Kidney (tissue), 22 donors: ENCODE measurements around the gene NEUROD6. TPM values are rescaled to one million over a fixed set of nuclear protein-coding genes. Genes with fewer than 3 reads are reported as not detected.

Experiments used
- DNase-seq, 5 donors: peaks; one replicate each; pipeline ENCODE4 v3.0.0-alpha.2; 2013 to 2020
- FAIRE-seq: peaks from 2 replicates; lab custom pipeline; 2012; peaks lifted over from hg19 to GRCh38; lab: Jason Lieb, UNC
- H3K27ac ChIP-seq, 2 donors: one replicate each; pipeline ENCODE4 v1.7.0; 2013; ENCODE audit warnings: low read depth in 2 of 2, low read length in 2 of 2, inconsistent platforms in 1 of 2
- H3K27me3 ChIP-seq: one replicate; pipeline ENCODE4 v1.7.1; 2013; ENCODE audit warnings: low read length, inconsistent platforms; ENCODE audit not compliant: control insufficient read depth, insufficient read depth
- H3K36me3 ChIP-seq, 3 donors: one replicate each; pipeline versions ENCODE4 v1.7.0 to v1.7.1; 2013; ENCODE audit warnings: low read length in 3 of 3, control low read depth in 1 of 3, inconsistent platforms in 1 of 3; ENCODE audit not compliant: insufficient read depth in 3 of 3, control insufficient read depth in 2 of 3
- H3K4me1 ChIP-seq, 3 donors: one replicate each; pipeline versions ENCODE4 v1.7.0 to v1.7.1; 2013; ENCODE audit warnings: low read length in 3 of 3, inconsistent platforms in 1 of 3, low read depth in 1 of 3; ENCODE audit not compliant: control insufficient read depth in 2 of 3, insufficient read depth in 2 of 3
- H3K4me3 ChIP-seq, 3 donors: one replicate each; pipeline versions ENCODE4 v1.7.0 to v1.8.1; 2013; ENCODE audit warnings: low read length in 3 of 3, control low read depth in 1 of 3, inconsistent platforms in 1 of 3
- H3K9ac ChIP-seq, 3 donors: one replicate each; pipeline versions ENCODE4 v1.7.0 to v1.7.1; 2013; ENCODE audit warnings: low read length in 3 of 3, control low read depth in 1 of 3, inconsistent platforms in 1 of 3
- H3K9me3 ChIP-seq, 3 donors: one replicate each; pipeline versions ENCODE4 v1.7.0 to v1.7.1; 2013; ENCODE audit warnings: low read length in 3 of 3, control low read depth in 1 of 3, inconsistent platforms in 1 of 3; ENCODE audit not compliant: control insufficient read depth in 2 of 3, insufficient read depth in 1 of 3
- intact Hi-C: fragments of 100-400 bp; cut with DNase I; formaldehyde crosslinking; loops from one replicate; pipeline ENCODE4 v1.11.1; 2022
- long read RNA-seq, 10 donors: library from polyadenylated mRNA in 1 of 10; unstranded in 1 of 10; transcript quantifications; one replicate each; pipeline ENCODE4 v2.0.0 and lab custom pipeline, GENCODE V29; 2021 to 2026
- polyA plus RNA-seq: library from polyadenylated mRNA; stranded (reverse); fragments of 350-450 nt; fragmentation: Illumina TruSeq; extraction: RNeasy Lipid Tissue Mini Kit (QIAGEN cat#74804); gene quantifications from one replicate; pipeline ENCODE4 v1.2.3, GENCODE V29; 2014; ENCODE audit warnings: low read depth, low replicate concordance; ENCODE audit not compliant: insufficient read depth
- total RNA-seq: library from RNA; stranded (reverse); fragmentation: NEBNext Ultra II Directional; extraction: Animal tissue kit (Norgen Biotek cat#: 25700); gene quantifications from one replicate; pipeline ENCODE4 v1.2.1, GENCODE V29; 2021
- TF ChIP-seq, protein P1 (sequence below): IDR thresholded peaks from 3 replicates; pipeline ENCODE4 v1.5.1; 2012; ENCODE audit warnings: mild to moderate bottlenecking, moderate library complexity, borderline replicate concordance; ENCODE audit not compliant: insufficient read depth; ENCODE audit errors: extremely low read depth
- donor health status: control.
- donor health status: control.
- donor health status: control.
- donor health status: control.
- donor health status: control.
- donor health status: DM: yes; HTN: yes; CAD: no.
- donor health status: Normal renal cell carcinoma (clear cell type).

NEUROD6 gene
- total RNA-seq (not detected), polyA plus RNA-seq (not detected)
- long read RNA-seq, donor 1 = 0 reads
- long read RNA-seq, donor 2 = 0 reads
- long read RNA-seq, donor 3 = 0 reads
- long read RNA-seq, donor 4 = 0 reads
- long read RNA-seq, donor 5 = 0 reads
- long read RNA-seq, donor 6 = 0 reads
- long read RNA-seq, donor 7 = 0 reads
- long read RNA-seq, donor 8 = 0 reads
- long read RNA-seq, donor 9 = 0 reads
- long read RNA-seq, donor 10 = 0 reads

GRCh38 chr7:31340603-31341002 lies at the start of gene NEUROD6:
NEUROD6 (minus strand) TSS chr7:31340726; CDS start chr7:31339268, 1,458 bp downstream.
- peaks cover 12% of the 10 kb centered on the region for H3K27me3 ChIP-seq
- no peak for FAIRE-seq
- no peaks in the 10 kb centered on the region for H3K4me1 ChIP-seq
- intact Hi-C loops = no loop called here
- no peak within 1 kb of the TSS for H3K9ac ChIP-seq
- H3K36me3 ChIP-seq = no peaks in the 10 kb centered on the region
- no peak within 1 kb of the TSS for H3K27ac ChIP-seq
- TF ChIP-seq, protein P1, sequence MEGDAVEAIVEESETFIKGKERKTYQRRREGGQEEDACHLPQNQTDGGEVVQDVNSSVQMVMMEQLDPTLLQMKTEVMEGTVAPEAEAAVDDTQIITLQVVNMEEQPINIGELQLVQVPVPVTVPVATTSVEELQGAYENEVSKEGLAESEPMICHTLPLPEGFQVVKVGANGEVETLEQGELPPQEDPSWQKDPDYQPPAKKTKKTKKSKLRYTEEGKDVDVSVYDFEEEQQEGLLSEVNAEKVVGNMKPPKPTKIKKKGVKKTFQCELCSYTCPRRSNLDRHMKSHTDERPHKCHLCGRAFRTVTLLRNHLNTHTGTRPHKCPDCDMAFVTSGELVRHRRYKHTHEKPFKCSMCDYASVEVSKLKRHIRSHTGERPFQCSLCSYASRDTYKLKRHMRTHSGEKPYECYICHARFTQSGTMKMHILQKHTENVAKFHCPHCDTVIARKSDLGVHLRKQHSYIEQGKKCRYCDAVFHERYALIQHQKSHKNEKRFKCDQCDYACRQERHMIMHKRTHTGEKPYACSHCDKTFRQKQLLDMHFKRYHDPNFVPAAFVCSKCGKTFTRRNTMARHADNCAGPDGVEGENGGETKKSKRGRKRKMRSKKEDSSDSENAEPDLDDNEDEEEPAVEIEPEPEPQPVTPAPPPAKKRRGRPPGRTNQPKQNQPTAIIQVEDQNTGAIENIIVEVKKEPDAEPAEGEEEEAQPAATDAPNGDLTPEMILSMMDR = no peak
- no peak for DNase-seq
- H3K4me3 ChIP-seq = no peak within 1 kb of the TSS
- no peaks in the 10 kb centered on the region for H3K9me3 ChIP-seq

DNA sequence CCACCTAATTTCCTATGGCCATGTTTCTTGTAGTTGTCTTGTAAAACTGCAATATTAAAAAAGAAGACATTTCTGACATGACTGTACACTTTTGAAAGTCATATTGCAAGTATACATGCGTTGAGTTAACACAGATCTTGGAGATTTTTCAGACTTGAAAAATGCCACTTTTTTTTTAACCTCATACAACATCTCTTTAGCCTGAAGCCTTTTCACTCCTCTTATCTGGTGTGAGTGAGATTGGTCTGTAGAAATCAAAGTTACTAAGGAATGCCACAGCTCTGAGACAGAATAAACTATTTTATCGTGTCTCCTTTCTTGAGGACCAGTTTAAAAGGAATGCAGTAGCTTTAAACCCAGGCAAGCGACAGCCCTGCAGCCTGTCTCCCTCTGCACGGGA lies 43.9 kb upstream of the NEUROD6 start:
- no peaks in the 10 kb centered on the region for H3K4me1 ChIP-seq
- no peak overlapping the region for H3K4me3 ChIP-seq
- intact Hi-C loops = no loop called here
- FAIRE-seq = no peak
- H3K9ac ChIP-seq = no peak overlapping the region
- no peak for DNase-seq
- no peaks in the 10 kb centered on the region for H3K9me3 ChIP-seq
- TF ChIP-seq, protein P1 = no peak
- no peak overlapping the region for H3K27ac ChIP-seq
- no peaks in the 10 kb centered on the region for H3K27me3 ChIP-seq
- H3K36me3 ChIP-seq = no peaks in the 10 kb centered on the region

GRCh38 chr7:31382722-31383121 lies 42.2 kb upstream of the NEUROD6 start:
- H3K4me1 ChIP-seq = no peaks in the 10 kb centered on the region
- FAIRE-seq = no peak
- H3K9ac ChIP-seq = no peak overlapping the region
- DNase-seq = no peak
- no peaks in the 10 kb centered on the region for H3K36me3 ChIP-seq
- no peak overlapping the region for H3K4me3 ChIP-seq
- TF ChIP-seq, protein P1 = no peak
- intact Hi-C loops = no loop called here
- no peaks in the 10 kb centered on the region for H3K27me3 ChIP-seq
- no peaks in the 10 kb centered on the region for H3K9me3 ChIP-seq
- no peak overlapping the region for H3K27ac ChIP-seq
